Suprapubic skin (tissue), 3 donors: ENCODE results near the gene PAF1.

Experiments used
- CTCF ChIP-seq, 2 donors: fragments of 200-600 bp in 1 of 2; fragments of 450-650 bp in 1 of 2; sonication (generic) in 1 of 2; IDR thresholded peaks; one replicate each; pipeline ENCODE4 v1.5.1; 2016 to 2019; ENCODE audit warnings: antibody characterized with exemption in 2 of 2, mild to moderate bottlenecking in 1 of 2, moderate library complexity in 1 of 2
- EP300 ChIP-seq: sonication (generic); formaldehyde crosslinking; IDR thresholded peaks from one replicate; pipeline ENCODE4 v1.6.1; 2017; ENCODE audit warnings: antibody characterized with exemption
- POLR2A ChIP-seq, 2 donors: fragments of 450-650 bp; IDR thresholded peaks; one replicate each; pipeline ENCODE4 v1.6.1; 2017; ENCODE audit warnings: antibody characterized with exemption in 2 of 2, mild to moderate bottlenecking in 2 of 2, moderate library complexity in 2 of 2

- TF ChIP-seq CTCF (IDR thresholded peaks at IDR 0.05): no peak
- no peak for TF ChIP-seq POLR2A (IDR thresholded peaks at IDR 0.05)
- TF ChIP-seq EP300: no peak
Observed at GRCh38 chr19:39433480-39434079, 42.7 kb upstream of the PAF1 start.
